Activated CD4-positive, CD25-positive, alpha-beta regulatory T cell treated with anti-CD3 and anti-CD28 coated beads, Interleukin-2, amount 50 U/mL, for 24 hours (primary cell): ENCODE measurements around the gene IGSF6.

Experiments
- ATAC-seq, 2 donors: fragments of 150-1000 bp; cut with Tn5 transposase; one replicate each; pipeline ENCODE4 v1.10.0; 2021; ENCODE audit warnings: mild to moderate bottlenecking in 1 of 2, moderate library complexity in 1 of 2

IGSF6 gene

GRCh38 chr16:21598701-21599121 is 53.7 kb downstream of the IGSF6 start:
- ATAC-seq: peak; percentile 0 to 1

GRCh38 chr16:21598206-21598605 is 54.2 kb downstream of the IGSF6 start:
- no peak for ATAC-seq

- no peak for ATAC-seq
Observed at GRCh38 chr16:21597561-21598030, 54.8 kb downstream of the IGSF6 start.

- no peak for ATAC-seq
Observed at GRCh38 chr16:21593530-21594289, 58.7 kb downstream of the IGSF6 start.

- ATAC-seq: no peak
Observed at GRCh38 chr16:21592191-21592590, 60.2 kb downstream of the IGSF6 start.

GRCh38 chr16:21590796-21591195 is 61.6 kb downstream of the IGSF6 start:
- ATAC-seq: no peak

- ATAC-seq: no peak
Observed at GRCh38 chr16:21590287-21590686, 62.1 kb downstream of the IGSF6 start.

GRCh38 chr16:21589551-21589950 is 62.9 kb downstream of the IGSF6 start:
- ATAC-seq: no peak
